Sigmoid colon (tissue), 7 donors: ENCODE results near the gene SORCS2. TPM values are rescaled to one million over a fixed set of nuclear protein-coding genes. Genes with fewer than 3 reads are reported as not detected.

Experiments used
- DNase-seq: peaks from one replicate; pipeline ENCODE4 v3.0.0-alpha.2; 2019
- H3K27ac ChIP-seq, 4 donors: fragments of 200-600 bp; sonication (generic); one replicate each; pipeline ENCODE4 v1.5.1; 2016 to 2019; ENCODE audit warnings: mild to moderate bottlenecking in 1 of 4
- H3K27me3 ChIP-seq, 3 donors: fragments of 200-600 bp; sonication (generic); one replicate each; pipeline ENCODE4 v1.5.1; 2019; ENCODE audit warnings: mild to moderate bottlenecking in 1 of 3
- H3K36me3 ChIP-seq, 4 donors: fragments of 200-600 bp; sonication (generic); one replicate each; pipeline ENCODE4 v1.5.1; 2016 to 2019
- H3K4me1 ChIP-seq, 4 donors: fragments of 200-600 bp; sonication (generic); one replicate each; pipeline ENCODE4 v1.5.1; 2017 to 2019
- H3K4me3 ChIP-seq, 4 donors: fragments of 200-600 bp; sonication (generic); one replicate each; pipeline ENCODE4 v1.5.1; 2017 to 2019; ENCODE audit warnings: mild to moderate bottlenecking in 2 of 4, moderate library complexity in 1 of 4
- H3K9me3 ChIP-seq, 4 donors: fragments of 200-600 bp in 3 of 4; sonication (generic) in 3 of 4; one replicate each; pipeline versions ENCODE4 v1.5.1 to v1.6.1; 2013 to 2019
- CTCF ChIP-seq, 4 experiments: fragments of 450-650 bp in 3 of 4; fragments of 200-600 bp in 1 of 4; IDR thresholded peaks; one replicate each; pipeline ENCODE4 v1.5.1; 2016 to 2019; ENCODE audit warnings: antibody characterized with exemption in 4 of 4, mild to moderate bottlenecking in 3 of 4, moderate library complexity in 2 of 4
- EP300 ChIP-seq, 4 donors: sonication (generic); formaldehyde crosslinking; IDR thresholded peaks; one replicate each; pipeline ENCODE4 v1.6.1; 2017; ENCODE audit warnings: antibody characterized with exemption in 4 of 4
- POLR2A ChIP-seq, 2 donors: fragments of 450-650 bp; IDR thresholded peaks; one replicate each; pipeline ENCODE4 v1.6.1; 2016; ENCODE audit warnings: antibody characterized with exemption in 2 of 2, mild to moderate bottlenecking in 2 of 2, moderate library complexity in 2 of 2
- POLR2AphosphoS5 ChIP-seq, 4 donors: sonication (generic); formaldehyde crosslinking; IDR thresholded peaks; one replicate each; pipeline ENCODE4 v1.6.1; 2017; ENCODE audit warnings: antibody characterized with exemption in 4 of 4
- WGBS, 2 donors: extraction: QIAGEN DNeasy Blood & Tissue Kit; methylation state at CpG; one replicate each; pipeline ENCODE4 v1.1.7; 2013; 5-methylcytosine and 5-hydroxymethylcytosine counted together
- intact Hi-C: fragments of 100-400 bp; cut with DNase I; formaldehyde crosslinking; loops from one replicate; pipeline ENCODE4 v1.15.1; 2023
- polyA plus RNA-seq, 3 donors: library from polyadenylated mRNA; stranded (reverse); fragments of 200-250 nt; gene quantifications; one replicate each; pipeline ENCODE4 v1.2.3, GENCODE V29; 2013
- total RNA-seq, 4 donors: library from RNA; depleted of rRNA; stranded (reverse); fragments of >200 nt; gene quantifications; one replicate each; pipeline ENCODE4 v1.1.0, GENCODE V29; 2016
- donor health status: healthy with polysubstance abuse.
- donor health status: Bipolar disorder and iron deficiency.
- donor health status: healthy.

Gene SORCS2
- total and polyA plus RNA-seq, 7 donors = 1.8 to 6.4 (median 3.9) TPM; not detected in 2

- Histone ChIP-seq H3K9me3 (no peaks in the 10 kb centered on the region), H3K27ac (no peak overlapping the region), H3K4me3 (no peak overlapping the region), H3K4me1 (no peaks in the 10 kb centered on the region), H3K27me3 (no peaks in the 10 kb centered on the region), H3K36me3 (peaks cover 0 to 12% (median 0%) of the 10 kb centered on the region in 4 donors)
- DNase-seq = no peak
- intact Hi-C loops = no loop called here
- TF ChIP-seq POLR2A (IDR thresholded peaks at IDR 0.05) = no peak
- no peak for TF ChIP-seq EP300 (IDR thresholded peaks at IDR 0.05)
- TF ChIP-seq CTCF (IDR thresholded peaks at IDR 0.05) = no peak
- TF ChIP-seq POLR2AphosphoS5 (IDR thresholded peaks at IDR 0.05) = no peak
- WGBS, 2 donors = 73 to 81% methylated on average over 8 of the region's 8 CpGs
Measured at GRCh38 chr4:7735961-7736360, 543.6 kb downstream of the SORCS2 start.

GRCh38 chr4:7736436-7737267 is 544.3 kb downstream of the SORCS2 start:
- peaks cover 0 to 12% (median 0%) of the 10 kb centered on the region in 4 donors for H3K36me3 ChIP-seq
- WGBS, 2 donors = 74 to 80% methylated on average over 31 of the region's 31 CpGs
- no peaks in the 10 kb centered on the region for H3K9me3 ChIP-seq
- no peaks in the 10 kb centered on the region for H3K27me3 ChIP-seq
- no peak overlapping the region for H3K27ac ChIP-seq
- DNase-seq = no peak
- intact Hi-C loops = no loop called here
- TF ChIP-seq POLR2AphosphoS5 (IDR thresholded peaks at IDR 0.05) = no peak
- TF ChIP-seq POLR2A (IDR thresholded peaks at IDR 0.05) = no peak
- no peak for TF ChIP-seq CTCF (IDR thresholded peaks at IDR 0.05)
- no peak for TF ChIP-seq EP300 (IDR thresholded peaks at IDR 0.05)
- H3K4me3 ChIP-seq = no peak overlapping the region
- no peaks in the 10 kb centered on the region for H3K4me1 ChIP-seq

GRCh38 chr4:7737268-7737645 is 544.9 kb downstream of the SORCS2 start:
- intact Hi-C loops = no loop called here
- Histone ChIP-seq H3K36me3 (peaks cover 0 to 12% (median 0%) of the 10 kb centered on the region in 4 donors), H3K4me3 (no peak overlapping the region), H3K9me3 (no peaks in the 10 kb centered on the region), H3K4me1 (no peaks in the 10 kb centered on the region), H3K27ac (no peak overlapping the region), H3K27me3 (no peaks in the 10 kb centered on the region)
- DNase-seq = no peak
- 81 to 85% methylated on average over 14 of the region's 14 CpGs for WGBS, 2 donors
- TF ChIP-seq EP300 (IDR thresholded peaks at IDR 0.05) = no peak
- TF ChIP-seq POLR2A (IDR thresholded peaks at IDR 0.05) = no peak
- no peak for TF ChIP-seq CTCF (IDR thresholded peaks at IDR 0.05)
- no peak for TF ChIP-seq POLR2AphosphoS5 (IDR thresholded peaks at IDR 0.05)

- Histone ChIP-seq H3K27ac (no peak overlapping the region), H3K36me3 (peaks cover 0 to 12% (median 0%) of the 10 kb centered on the region in 4 donors), H3K9me3 (no peaks in the 10 kb centered on the region), H3K4me1 (peaks cover 0 to 4% (median 1%) of the 10 kb centered on the region in 4 donors), H3K4me3 (no peak overlapping the region), H3K27me3 (no peaks in the 10 kb centered on the region)
- DNase-seq = no peak
- TF ChIP-seq EP300 (IDR thresholded peaks at IDR 0.05) (no peak), CTCF (IDR thresholded peaks at IDR 0.05) (no peak), POLR2AphosphoS5 (IDR thresholded peaks at IDR 0.05) (no peak), POLR2A (IDR thresholded peaks at IDR 0.05) (no peak)
- WGBS, 2 donors = 87 to 94% methylated on average over 19 of the region's 19 CpGs
- intact Hi-C loops = no loop called here
Measured at GRCh38 chr4:7737752-7738457, 545.6 kb downstream of the SORCS2 start.
